GF-D8 (cell line): ENCODE measurements around the gene TMEM250.

Experiments used
- DNase-seq: peaks from one replicate; lab custom pipeline; 2025; lab: John Stamatoyannopoulos, UW

The TMEM250 gene

GRCh38 chr9:136093995-136094881, 24.4 kb downstream of the TMEM250 start:
- peak; percentile 16 for DNase-seq

DNA sequence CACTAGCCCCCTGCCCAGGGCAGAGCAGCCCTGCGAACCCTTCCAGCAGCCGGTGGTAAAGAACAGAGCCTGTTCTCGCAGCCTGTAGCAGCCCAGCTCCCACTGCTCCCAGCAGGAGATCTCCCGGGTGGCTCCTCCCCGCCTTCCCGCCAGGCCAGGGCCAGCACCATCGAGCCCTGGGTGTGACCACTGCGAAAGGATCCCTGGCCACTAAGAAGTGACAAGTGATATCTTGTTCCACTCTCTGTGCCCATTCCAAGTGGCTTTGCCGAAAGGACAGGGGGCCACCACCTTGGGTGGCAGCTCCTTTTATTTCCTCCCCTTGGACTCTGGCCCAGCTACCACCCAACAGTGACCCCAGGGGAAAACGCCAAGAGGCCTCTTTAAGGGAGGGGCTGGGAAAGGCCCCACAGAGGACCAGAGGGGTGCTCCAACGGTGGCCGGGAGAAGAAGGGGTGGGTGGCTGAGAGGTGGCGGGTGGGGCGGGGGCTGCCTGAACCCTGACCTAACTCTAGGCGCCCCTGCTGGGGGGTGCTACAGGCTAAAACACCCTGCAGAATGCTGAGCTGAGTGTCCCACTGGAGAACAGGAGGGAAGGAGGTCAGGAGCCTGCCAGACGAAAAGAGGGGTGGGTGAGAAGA, 25.2 kb downstream of the TMEM250 start:
- no peak for DNase-seq

GRCh38 chr9:136092741-136093140, 25.9 kb downstream of the TMEM250 start:
- DNase-seq: no peak

DNA sequence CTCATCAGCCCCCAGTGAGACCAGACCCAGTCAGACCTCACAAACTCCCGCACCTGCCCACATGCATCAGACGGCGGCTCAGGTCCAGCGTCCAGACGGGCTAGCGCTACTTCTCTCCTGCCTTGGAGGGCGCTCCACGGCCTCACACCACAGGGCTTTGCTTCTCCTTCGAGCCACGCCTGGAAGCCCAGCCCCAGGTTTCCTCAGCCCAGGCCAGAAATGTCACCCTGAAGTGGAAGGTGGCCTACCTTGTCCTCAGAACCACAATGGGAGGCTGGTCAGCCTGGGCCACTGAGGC, 26.4 kb downstream of the TMEM250 start:
- DNase-seq: no peak

DNA sequence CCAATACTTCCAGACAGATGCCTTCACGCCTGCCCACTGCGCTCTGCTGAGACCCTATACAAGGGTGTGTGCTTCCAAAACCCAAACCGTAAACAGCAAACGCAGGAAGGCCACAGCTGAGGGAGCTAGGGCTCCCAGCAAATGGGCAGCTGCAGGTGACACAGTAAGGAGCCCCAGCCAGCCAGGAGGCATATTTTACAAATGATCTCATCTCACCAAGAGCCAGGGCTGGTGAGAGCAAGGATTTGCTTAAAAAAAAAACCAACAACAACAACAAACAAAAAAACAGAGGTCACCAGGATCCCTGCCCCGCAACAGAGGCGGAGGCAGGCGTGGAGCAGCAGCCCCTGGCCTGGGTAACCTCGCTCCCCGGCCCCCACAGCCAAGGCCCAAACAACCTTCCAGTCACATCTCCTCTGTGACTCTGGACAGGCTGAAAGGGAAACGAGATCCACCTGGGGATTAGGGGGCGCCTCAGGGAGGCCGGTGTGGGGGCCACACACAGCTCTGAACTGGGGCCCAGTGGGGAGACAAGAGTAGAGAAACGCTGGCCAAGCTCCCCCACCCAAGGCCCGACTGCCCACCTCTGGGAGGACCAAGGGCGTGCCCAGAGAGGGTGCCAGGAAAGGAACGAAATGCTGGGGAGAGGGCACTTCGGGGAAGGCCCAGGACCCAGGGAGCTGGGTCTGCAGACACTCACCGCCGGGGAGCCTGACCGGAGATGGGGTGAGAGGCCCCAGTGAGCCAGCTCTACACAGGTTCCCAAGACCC, 26.9 kb downstream of the TMEM250 start:
- no peak for DNase-seq

- no peak for DNase-seq
Observed at GRCh38 chr9:136090768-136091581, 27.7 kb downstream of the TMEM250 start.

DNA sequence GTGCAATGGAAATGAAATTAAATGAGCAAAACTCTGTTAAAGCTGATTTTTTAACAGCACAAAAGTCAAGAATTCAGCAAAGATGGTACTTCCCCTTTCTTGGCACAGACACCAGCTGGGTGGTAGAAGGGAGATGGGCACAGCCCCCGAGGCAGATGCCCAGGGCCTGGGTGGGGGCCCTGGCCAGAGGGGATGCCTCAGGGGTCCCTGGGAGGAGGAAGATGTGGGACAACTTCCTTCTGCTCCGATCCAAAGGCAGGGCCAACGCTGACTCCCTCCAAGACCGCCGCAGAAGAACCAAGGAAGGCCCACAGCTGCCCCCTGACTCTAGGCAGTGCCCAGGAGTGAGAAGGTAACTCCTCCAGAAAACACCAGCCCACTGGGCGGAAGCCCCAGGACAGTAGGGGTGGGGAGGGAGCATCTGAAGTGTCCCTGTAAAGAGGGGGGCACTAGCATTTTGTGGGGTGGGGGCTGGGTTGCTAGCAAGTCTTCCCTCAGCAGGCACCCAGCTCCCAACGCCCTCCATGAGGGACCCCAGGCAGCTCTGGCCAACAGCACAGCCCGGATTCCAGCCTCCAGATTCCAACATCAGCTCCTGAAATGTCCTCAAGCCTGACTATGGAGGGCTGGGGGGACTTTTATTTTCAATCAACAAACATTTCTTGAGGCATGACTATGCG, 28.5 kb downstream of the TMEM250 start:
- DNase-seq: peak; percentile 36

DNA sequence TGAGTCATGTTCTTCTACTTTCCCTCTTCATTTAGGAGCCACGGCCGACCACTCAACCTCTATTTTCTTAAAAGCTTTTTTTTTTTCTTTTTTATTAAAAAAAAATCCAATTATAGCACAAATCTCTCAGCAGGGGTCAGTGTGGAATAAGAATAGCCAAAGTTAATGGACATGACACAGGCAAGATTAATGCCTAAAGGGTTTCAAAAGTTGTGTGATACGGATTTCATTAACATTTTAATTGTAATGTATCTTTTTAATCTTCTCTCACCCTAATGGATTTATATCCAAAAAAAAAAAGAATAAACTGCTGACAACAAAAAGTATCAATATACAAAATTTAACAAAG, 29.0 kb downstream of the TMEM250 start:
- peak; percentile 43 for DNase-seq

DNA sequence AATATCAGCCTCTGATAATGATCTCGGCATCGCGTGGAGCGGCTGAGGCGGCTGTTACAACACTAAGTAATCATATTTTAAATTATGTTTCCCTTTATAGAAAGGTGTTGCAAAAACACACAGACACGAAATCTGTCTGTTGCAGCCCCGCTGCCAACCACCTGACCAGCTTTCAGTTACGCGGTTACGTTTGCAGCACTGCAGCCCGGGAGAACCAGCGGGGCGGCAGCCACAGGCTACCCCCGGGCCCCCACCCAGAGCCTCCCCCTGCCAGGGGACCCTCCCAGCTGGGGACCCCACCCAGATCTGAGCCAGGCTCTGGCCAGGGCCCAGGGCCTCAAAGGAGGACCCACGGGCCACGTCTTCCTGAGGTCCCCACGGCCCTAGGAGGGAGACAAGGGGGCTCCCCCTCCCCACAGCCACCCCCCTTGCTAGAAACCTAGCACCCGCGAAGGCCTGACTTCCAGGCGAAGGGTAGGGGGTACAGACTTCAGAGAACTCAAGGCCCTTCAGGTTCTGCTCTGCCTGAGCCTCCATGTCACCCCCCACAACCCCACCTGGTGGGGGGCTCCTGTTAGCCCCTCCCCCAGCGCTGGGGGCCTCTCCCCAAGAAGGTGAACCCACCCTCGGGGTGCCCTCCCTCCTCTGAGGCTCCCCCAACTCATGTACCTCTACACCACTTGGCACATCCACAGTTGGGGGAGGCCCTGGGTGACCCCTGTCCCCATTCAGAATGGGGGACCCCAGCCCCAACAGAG, 29.6 kb downstream of the TMEM250 start:
- peak; percentile 76 for DNase-seq

DNA sequence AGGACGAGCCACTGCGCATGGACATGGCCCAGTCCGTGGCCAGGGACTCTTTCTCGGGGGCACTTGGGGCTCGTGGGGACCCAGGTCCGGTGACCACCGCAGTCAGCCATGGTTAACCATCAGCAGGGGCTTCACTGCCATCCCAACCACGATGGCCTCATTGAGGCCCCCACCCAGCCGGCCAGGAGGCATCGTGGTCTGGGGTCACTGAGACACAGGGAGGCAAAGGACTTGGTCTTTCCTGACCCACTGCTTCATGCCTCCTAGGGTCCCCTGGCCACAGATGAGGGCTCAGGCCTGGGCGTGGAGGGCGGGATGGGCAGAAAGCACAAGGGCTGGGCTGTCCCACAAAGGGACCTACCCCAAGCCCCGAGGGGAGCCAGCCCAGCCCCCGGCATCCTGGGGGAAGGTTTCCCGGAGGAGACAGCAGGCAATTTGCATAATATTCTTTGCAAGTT, 30.2 kb downstream of the TMEM250 start:
- DNase-seq: no peak

GRCh38 chr9:136087741-136088480, 30.8 kb downstream of the TMEM250 start:
- DNase-seq: no peak

- DNase-seq: no peak
Observed at GRCh38 chr9:136086951-136087740, 31.5 kb downstream of the TMEM250 start.

GRCh38 chr9:136086213-136086881, 32.3 kb downstream of the TMEM250 start:
- no peak for DNase-seq

DNA sequence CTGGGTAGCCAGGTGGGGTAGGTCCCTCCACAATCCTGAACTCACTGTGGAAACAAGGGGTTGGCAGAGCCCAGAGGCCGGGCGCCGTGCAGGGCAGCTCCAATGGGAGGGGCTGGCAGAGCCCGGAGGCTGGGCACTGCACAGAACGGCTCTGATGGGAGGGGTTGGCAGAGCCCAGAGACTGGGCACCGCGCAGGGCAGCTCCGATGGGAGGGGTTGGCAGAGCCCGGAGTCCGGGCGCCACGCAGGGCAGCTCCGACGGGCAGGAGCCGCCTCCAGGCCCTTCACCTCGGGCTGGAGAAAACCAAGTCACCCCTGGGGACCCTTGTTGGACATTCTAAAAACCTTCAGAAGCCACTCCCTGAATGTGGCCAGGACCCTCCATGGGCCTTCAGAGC, 32.9 kb downstream of the TMEM250 start:
- no peak for DNase-seq

GRCh38 chr9:136084063-136084944, 34.4 kb downstream of the TMEM250 start:
- no peak for DNase-seq

- no peak for DNase-seq
Observed at GRCh38 chr9:136083558-136084062, 35.1 kb downstream of the TMEM250 start.
